GM23338 (cell line): ENCODE measurements around the gene EFR3B. TPM values are rescaled to one million over a fixed set of nuclear protein-coding genes. Genes with fewer than 3 reads are reported as not detected.

ENCODE experiments used
- ATAC-seq: fragments of 200-7000 bp; cut with Tn5 transposase; 3 replicates; pipeline ENCODE4 v1.9.1; 2020
- DNase-seq: peaks from one replicate; pipeline ENCODE4 v3.0.0-alpha.2; 2015; ENCODE audit warnings: low spot score
- H2AFZ ChIP-seq: fragments of 200-600 bp; sonication (generic); 2 replicates; pipeline ENCODE4 v1.8.0; 2016; ENCODE audit warnings: antibody characterized with exemption, mild to moderate bottlenecking, moderate library complexity
- H3F3A ChIP-seq: fragments of 200-600 bp; sonication (generic); replicated peaks from 2 replicates; pipeline ENCODE4 v1.8.0; 2017; ENCODE audit warnings: antibody characterized with exemption, mixed run types, low read depth
- H3K27ac ChIP-seq: fragments of 200-600 bp; sonication (generic); 2 replicates; pipeline ENCODE4 v1.6.1; 2016; ENCODE audit warnings: low read depth
- H3K27me3 ChIP-seq: fragments of 200-600 bp; sonication (generic); 2 replicates; pipeline ENCODE4 v1.8.0; 2016; ENCODE audit warnings: mild to moderate bottlenecking, mixed run types, moderate library complexity; ENCODE audit not compliant: insufficient read depth
- H3K36me3 ChIP-seq: fragments of 200-600 bp; sonication (generic); 2 replicates; pipeline ENCODE4 v1.8.0; 2016; ENCODE audit warnings: mild to moderate bottlenecking; ENCODE audit not compliant: insufficient read depth
- H3K4me1 ChIP-seq: fragments of 200-600 bp; sonication (generic); 2 replicates; pipeline ENCODE4 v1.8.0; 2016; ENCODE audit warnings: mild to moderate bottlenecking, moderate library complexity; ENCODE audit not compliant: insufficient read depth
- H3K4me2 ChIP-seq: fragments of 200-600 bp; sonication (generic); 2 replicates; pipeline ENCODE4 v1.7.1; 2017; ENCODE audit warnings: mixed run types
- H3K4me3 ChIP-seq: fragments of 200-600 bp; sonication (generic); 2 replicates; pipeline ENCODE4 v1.6.1; 2016; ENCODE audit warnings: mixed run types
- H3K79me2 ChIP-seq: fragments of 200-600 bp; sonication (generic); replicated peaks from 2 replicates; pipeline ENCODE4 v1.8.0; 2017; ENCODE audit warnings: mild to moderate bottlenecking; ENCODE audit not compliant: insufficient read depth
- H3K9me2 ChIP-seq: fragments of 200-600 bp; sonication (generic); 2 replicates; pipeline ENCODE4 v1.8.0; 2017; ENCODE audit not compliant: insufficient read depth
- H4K20me1 ChIP-seq: fragments of 200-600 bp; sonication (generic); replicated peaks from 2 replicates; pipeline ENCODE4 v1.8.0; 2017; ENCODE audit warnings: mild to moderate bottlenecking; ENCODE audit not compliant: insufficient read depth
- H3K27ac Mint-ChIP-seq: 2 replicates; pipeline ENCODE4 v1.8.0; 2020; ENCODE audit warnings: inconsistent platforms, mild to moderate bottlenecking, moderate library complexity, mixed read lengths
- H3K27me3 Mint-ChIP-seq: 3 replicates; pipeline ENCODE4 v1.8.0; 2022; ENCODE audit warnings: low read depth, mild to moderate bottlenecking, moderate library complexity, mixed read lengths, inconsistent platforms; ENCODE audit not compliant: insufficient read depth, poor library complexity
- H3K36me3 Mint-ChIP-seq: 3 replicates; pipeline ENCODE4 v1.8.0; 2021; ENCODE audit warnings: low read depth, mild to moderate bottlenecking, inconsistent platforms, moderate library complexity, mixed read lengths
- H3K4me1 Mint-ChIP-seq: 3 replicates; pipeline ENCODE4 v1.8.0; 2020; ENCODE audit warnings: mild to moderate bottlenecking, inconsistent platforms, mixed read lengths
- H3K4me3 Mint-ChIP-seq: 3 replicates; pipeline ENCODE4 v1.8.0; 2021; ENCODE audit warnings: moderate library complexity, mild to moderate bottlenecking, inconsistent platforms, mixed read lengths
- H3K9me3 Mint-ChIP-seq: 3 replicates; pipeline ENCODE4 v1.8.0; 2020; ENCODE audit warnings: moderate library complexity, mild to moderate bottlenecking, inconsistent platforms, mixed read lengths
- CREB1 ChIP-seq: fragments of 250-450 bp; sonication (Bioruptor Pico); IDR thresholded peaks from 2 replicates; pipeline ENCODE4 v1.5.0; 2020; ENCODE audit warnings: low read depth, mild to moderate bottlenecking, moderate library complexity
- CTCF ChIP-seq, 2 experiments: fragments of 200-600 bp in 1 of 2; sonication (generic) in 1 of 2; conservative IDR thresholded peaks; 2 replicates each; pipeline versions ENCODE4 v1.5.1 to v1.6.1; 2016 to 2017; ENCODE audit warnings: antibody characterized with exemption in 2 of 2, low read depth in 2 of 2, mild to moderate bottlenecking in 2 of 2, moderate library complexity in 1 of 2
- ETS1 ChIP-seq: IDR thresholded peaks from 2 replicates; pipeline ENCODE4 v1.6.1; 2016; ENCODE audit warnings: antibody characterized with exemption
- EZH2 ChIP-seq: fragments of 200-600 bp; sonication (generic); IDR thresholded peaks from one replicate; pipeline ENCODE4 v1.8.0; 2017; ENCODE audit warnings: antibody characterized with exemption, mild to moderate bottlenecking, low read depth; ENCODE audit not compliant: unreplicated experiment
- EZH2phosphoT487 ChIP-seq: fragments of 200-600 bp; sonication (generic); IDR thresholded peaks from one replicate; pipeline ENCODE4 v1.8.1; 2018; ENCODE audit warnings: antibody characterized with exemption; ENCODE audit not compliant: unreplicated experiment
- JUNB ChIP-seq: IDR thresholded peaks from one replicate; pipeline ENCODE4 v1.6.1; 2016; ENCODE audit warnings: antibody characterized with exemption; ENCODE audit not compliant: unreplicated experiment
- NANOG ChIP-seq: IDR thresholded peaks from 2 replicates; pipeline ENCODE4 v1.6.1; 2016; ENCODE audit warnings: antibody characterized with exemption, borderline replicate concordance
- POLR2AphosphoS5 ChIP-seq: IDR thresholded peaks from 2 replicates; pipeline ENCODE4 v1.6.1; 2016; ENCODE audit warnings: antibody characterized with exemption, low read depth
- REST ChIP-seq: IDR thresholded peaks from one replicate; pipeline ENCODE4 v1.6.1; 2018; ENCODE audit warnings: antibody characterized with exemption; ENCODE audit not compliant: unreplicated experiment
- STAT1 ChIP-seq: IDR thresholded peaks from one replicate; pipeline ENCODE4 v1.6.1; 2016; ENCODE audit warnings: antibody characterized with exemption; ENCODE audit not compliant: unreplicated experiment
- ZNF114 ChIP-seq: fragments of 250-450 bp; sonication (Bioruptor Pico); IDR thresholded peaks from 2 replicates; pipeline ENCODE4 v1.5.0; 2020; ENCODE audit warnings: mild to moderate bottlenecking, moderate library complexity
- ZNF331 ChIP-seq: fragments of 250-450 bp; sonication (Bioruptor Pico); IDR thresholded peaks from 2 replicates; pipeline ENCODE4 v1.5.0; 2020; ENCODE audit warnings: low read depth, mild to moderate bottlenecking, moderate library complexity
- ZNF462 ChIP-seq: fragments of 250-450 bp; sonication (Bioruptor Pico); IDR thresholded peaks from 2 replicates; pipeline ENCODE4 v1.5.0; 2020; ENCODE audit warnings: mild to moderate bottlenecking, moderate library complexity
- polyA plus RNA-seq: library from polyadenylated mRNA; unstranded; fragments of >200 nt; fragmentation: Nextera tagmentation; extraction: Ambion mirVana; gene quantifications from 2 replicates; pipeline ENCODE4 v1.2.1, GENCODE V29; 2016
- total RNA-seq: library from RNA; depleted of rRNA; stranded (reverse); fragments of >200 nt; shearing (Covaris generic); gene quantifications from 2 replicates; pipeline ENCODE4 v1.2.3, GENCODE V29; 2014

Gene EFR3B
- total and polyA plus RNA-seq, 2 experiments from 2014 or later = 3.3 to 10.7 TPM

- H4K20me1 ChIP-seq = no peaks in the 10 kb centered on the region
- H3K9me3 Mint-ChIP-seq = no peaks in the 10 kb centered on the region; the same call in 2 of the 3 replicates
- no peaks in the 10 kb centered on the region for H3K36me3 ChIP-seq
- no peaks in the 10 kb centered on the region for H3K27me3 ChIP-seq
- no peaks in the 10 kb centered on the region for H3F3A ChIP-seq
- no peaks in the 10 kb centered on the region for H3K9me2 ChIP-seq
- H3K4me3 ChIP-seq = no peak overlapping the region
- H2AFZ ChIP-seq = peak overlapping the region; percentile 39; the same call in 1 of the 2 replicates
- H3K27ac ChIP-seq = no peak overlapping the region
- ATAC-seq (no peak), DNase-seq (no peak)
- no peaks in the 10 kb centered on the region; the same call in 2 of the 3 replicates for H3K4me1 Mint-ChIP-seq
- H3K4me1 ChIP-seq = no peaks in the 10 kb centered on the region
- H3K79me2 ChIP-seq = no peaks in the 10 kb centered on the region
- H3K27ac Mint-ChIP-seq = no peak overlapping the region
- H3K36me3 Mint-ChIP-seq = no peaks in the 10 kb centered on the region
- peaks cover 5% of the 10 kb centered on the region for H3K27me3 Mint-ChIP-seq
- TF ChIP-seq EZH2 (no peak), ZNF331 (no peak), ETS1 (no peak), CTCF (conservative IDR thresholded peaks at IDR 0.05; ENCODE audit: low read depth in 2 of 2) (no peak), NANOG (no peak), EZH2phosphoT487 (no peak), ZNF462 (CRISPR knock-in tag) (no peak), REST (no peak), ZNF114 (CRISPR knock-in tag) (no peak), STAT1 (no peak), JUNB (no peak), POLR2AphosphoS5 (no peak), CREB1 (CRISPR knock-in tag) (no peak)
- H3K4me3 Mint-ChIP-seq = no peak overlapping the region
- H3K4me2 ChIP-seq = no peak overlapping the region
Measured at GRCh38 chr2:25184254-25184653, 142.4 kb downstream of the EFR3B start.
